ENCODE measurements around the gene DBP.

DBP gene

DNA sequence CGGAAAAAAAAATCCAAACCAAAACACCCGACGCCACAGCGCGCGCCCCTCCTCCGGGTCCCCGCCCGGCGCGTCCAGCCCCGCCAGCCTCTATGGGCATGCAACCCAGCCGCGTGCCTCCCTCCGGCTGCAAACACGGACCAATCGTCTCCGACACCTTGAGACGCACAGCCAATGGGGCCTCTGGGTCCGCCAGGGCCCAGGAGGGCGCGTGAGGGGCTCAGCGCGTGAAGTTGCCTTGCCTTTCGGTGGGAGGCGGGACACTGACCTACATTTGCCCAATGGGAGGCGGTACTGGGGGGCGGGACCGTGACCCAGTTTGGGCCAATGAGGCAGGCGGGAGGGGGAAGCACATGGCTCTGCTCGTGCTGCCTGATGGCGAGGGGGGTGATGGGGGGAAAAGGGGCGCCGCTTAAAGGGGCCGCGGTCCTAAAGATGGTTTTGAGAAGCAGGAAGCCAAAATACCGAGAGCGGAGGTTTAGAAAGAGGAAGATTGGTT lies 319 bp upstream of the DBP start (continued):
- TF ChIP-seq, protein P1, sequence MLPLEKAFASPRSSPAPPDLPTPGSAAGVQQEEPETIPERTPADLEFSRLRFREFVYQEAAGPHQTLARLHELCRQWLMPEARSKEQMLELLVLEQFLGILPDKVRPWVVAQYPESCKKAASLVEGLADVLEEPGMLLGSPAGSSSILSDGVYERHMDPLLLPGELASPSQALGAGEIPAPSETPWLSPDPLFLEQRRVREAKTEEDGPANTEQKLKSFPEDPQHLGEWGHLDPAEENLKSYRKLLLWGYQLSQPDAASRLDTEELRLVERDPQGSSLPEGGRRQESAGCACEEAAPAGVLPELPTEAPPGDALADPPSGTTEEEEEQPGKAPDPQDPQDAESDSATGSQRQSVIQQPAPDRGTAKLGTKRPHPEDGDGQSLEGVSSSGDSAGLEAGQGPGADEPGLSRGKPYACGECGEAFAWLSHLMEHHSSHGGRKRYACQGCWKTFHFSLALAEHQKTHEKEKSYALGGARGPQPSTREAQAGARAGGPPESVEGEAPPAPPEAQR (tag by site-specific recombination; IDR thresholded peaks at IDR 0.05): no peak
- TF ChIP-seq, protein P2, sequence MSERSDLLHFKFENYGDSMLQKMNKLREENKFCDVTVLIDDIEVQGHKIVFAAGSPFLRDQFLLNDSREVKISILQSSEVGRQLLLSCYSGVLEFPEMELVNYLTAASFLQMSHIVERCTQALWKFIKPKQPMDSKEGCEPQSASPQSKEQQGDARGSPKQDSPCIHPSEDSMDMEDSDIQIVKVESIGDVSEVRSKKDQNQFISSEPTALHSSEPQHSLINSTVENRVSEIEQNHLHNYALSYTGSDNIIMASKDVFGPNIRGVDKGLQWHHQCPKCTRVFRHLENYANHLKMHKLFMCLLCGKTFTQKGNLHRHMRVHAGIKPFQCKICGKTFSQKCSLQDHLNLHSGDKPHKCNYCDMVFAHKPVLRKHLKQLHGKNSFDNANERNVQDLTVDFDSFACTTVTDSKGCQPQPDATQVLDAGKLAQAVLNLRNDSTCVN (tag by site-specific recombination; optimal IDR thresholded peaks at IDR 0.05): peak; percentile 96
- TF ChIP-seq ZNF404 (tag by site-specific recombination; IDR thresholded peaks at IDR 0.05) (no peak), ZNF580 (tag by site-specific recombination; IDR thresholded peaks at IDR 0.05) (no peak), ZNF768 (tag by site-specific recombination; IDR thresholded peaks at IDR 0.05) (no peak), ZNF548 (tag by site-specific recombination; IDR thresholded peaks at IDR 0.05) (no peak), ZNF654 (tag by site-specific recombination; IDR thresholded peaks at IDR 0.05; ENCODE audit: low read depth) (no peak), ZSCAN16 (tag by site-specific recombination; IDR thresholded peaks at IDR 0.05) (no peak), ZNF777 (tag by site-specific recombination; IDR thresholded peaks at IDR 0.05; ENCODE audit: borderline replicate concordance) (no peak), ZNF202 (tag by site-specific recombination; IDR thresholded peaks at IDR 0.05; ENCODE audit: borderline replicate concordance) (no peak), ZNF692 (tag by site-specific recombination; IDR thresholded peaks at IDR 0.05) (peak; percentile 97), INSM2 (tag by site-specific recombination; IDR thresholded peaks at IDR 0.05) (peak; percentile 84; the same call in 1 of the 2 replicates), SETDB1 (IDR thresholded peaks at IDR 0.05; ENCODE audit: insufficient read length, low read length) (no peak), ZNF549 (tag by site-specific recombination; IDR thresholded peaks at IDR 0.05) (no peak), KLF10 (tag by site-specific recombination; IDR thresholded peaks at IDR 0.05) (peak; percentile 97), ZNF585B (tag by site-specific recombination; IDR thresholded peaks at IDR 0.05) (no peak), IKZF3 (tag by site-specific recombination; IDR thresholded peaks at IDR 0.05) (no peak), ZNF140 (tag by site-specific recombination; IDR thresholded peaks at IDR 0.05) (no peak), ZNF449 (tag by site-specific recombination; IDR thresholded peaks at IDR 0.05) (0 out of 2 replicates have a peak, but pooled peaks have one; percentile 26), SALL2 (tag by site-specific recombination; IDR thresholded peaks at IDR 0.05; ENCODE audit: borderline replicate concordance) (no peak), RBAK (tag by site-specific recombination; IDR thresholded peaks at IDR 0.05) (no peak), OVOL3 (tag by site-specific recombination; IDR thresholded peaks at IDR 0.05) (no peak), MEIS1 (CRISPR knock-in tag; IDR thresholded peaks at IDR 0.05; ENCODE audit: borderline replicate concordance) (no peak), ZBTB21 (tag by site-specific recombination; IDR thresholded peaks at IDR 0.05) (no peak)
- TF ChIP-seq, protein P3, sequence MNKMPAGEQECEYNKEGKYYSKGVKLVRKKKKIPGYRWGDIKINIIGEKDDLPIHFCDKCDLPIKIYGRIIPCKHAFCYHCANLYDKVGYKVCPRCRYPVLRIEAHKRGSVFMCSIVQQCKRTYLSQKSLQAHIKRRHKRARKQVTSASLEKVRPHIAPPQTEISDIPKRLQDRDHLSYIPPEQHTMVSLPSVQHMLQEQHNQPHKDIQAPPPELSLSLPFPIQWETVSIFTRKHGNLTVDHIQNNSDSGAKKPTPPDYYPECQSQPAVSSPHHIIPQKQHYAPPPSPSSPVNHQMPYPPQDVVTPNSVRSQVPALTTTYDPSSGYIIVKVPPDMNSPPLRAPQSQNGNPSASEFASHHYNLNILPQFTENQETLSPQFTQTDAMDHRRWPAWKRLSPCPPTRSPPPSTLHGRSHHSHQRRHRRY (tag by site-specific recombination; IDR thresholded peaks at IDR 0.05): no peak
- TF ChIP-seq, protein P4, sequence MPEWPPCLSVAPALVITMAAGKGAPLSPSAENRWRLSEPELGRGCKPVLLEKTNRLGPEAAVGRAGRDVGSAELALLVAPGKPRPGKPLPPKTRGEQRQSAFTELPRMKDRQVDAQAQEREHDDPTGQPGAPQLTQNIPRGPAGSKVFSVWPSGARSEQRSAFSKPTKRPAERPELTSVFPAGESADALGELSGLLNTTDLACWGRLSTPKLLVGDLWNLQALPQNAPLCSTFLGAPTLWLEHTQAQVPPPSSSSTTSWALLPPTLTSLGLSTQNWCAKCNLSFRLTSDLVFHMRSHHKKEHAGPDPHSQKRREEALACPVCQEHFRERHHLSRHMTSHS (tag by site-specific recombination; IDR thresholded peaks at IDR 0.05): no peak
- TF ChIP-seq, protein P5, sequence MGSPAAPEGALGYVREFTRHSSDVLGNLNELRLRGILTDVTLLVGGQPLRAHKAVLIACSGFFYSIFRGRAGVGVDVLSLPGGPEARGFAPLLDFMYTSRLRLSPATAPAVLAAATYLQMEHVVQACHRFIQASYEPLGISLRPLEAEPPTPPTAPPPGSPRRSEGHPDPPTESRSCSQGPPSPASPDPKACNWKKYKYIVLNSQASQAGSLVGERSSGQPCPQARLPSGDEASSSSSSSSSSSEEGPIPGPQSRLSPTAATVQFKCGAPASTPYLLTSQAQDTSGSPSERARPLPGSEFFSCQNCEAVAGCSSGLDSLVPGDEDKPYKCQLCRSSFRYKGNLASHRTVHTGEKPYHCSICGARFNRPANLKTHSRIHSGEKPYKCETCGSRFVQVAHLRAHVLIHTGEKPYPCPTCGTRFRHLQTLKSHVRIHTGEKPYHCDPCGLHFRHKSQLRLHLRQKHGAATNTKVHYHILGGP (tag by site-specific recombination; IDR thresholded peaks at IDR 0.05): no peak
- TF ChIP-seq, protein P6, sequence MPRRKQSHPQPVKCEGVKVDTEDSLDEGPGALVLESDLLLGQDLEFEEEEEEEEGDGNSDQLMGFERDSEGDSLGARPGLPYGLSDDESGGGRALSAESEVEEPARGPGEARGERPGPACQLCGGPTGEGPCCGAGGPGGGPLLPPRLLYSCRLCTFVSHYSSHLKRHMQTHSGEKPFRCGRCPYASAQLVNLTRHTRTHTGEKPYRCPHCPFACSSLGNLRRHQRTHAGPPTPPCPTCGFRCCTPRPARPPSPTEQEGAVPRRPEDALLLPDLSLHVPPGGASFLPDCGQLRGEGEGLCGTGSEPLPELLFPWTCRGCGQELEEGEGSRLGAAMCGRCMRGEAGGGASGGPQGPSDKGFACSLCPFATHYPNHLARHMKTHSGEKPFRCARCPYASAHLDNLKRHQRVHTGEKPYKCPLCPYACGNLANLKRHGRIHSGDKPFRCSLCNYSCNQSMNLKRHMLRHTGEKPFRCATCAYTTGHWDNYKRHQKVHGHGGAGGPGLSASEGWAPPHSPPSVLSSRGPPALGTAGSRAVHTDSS (tag by site-specific recombination; IDR thresholded peaks at IDR 0.05): no peak
